ENCODE measurements around the gene SCGB3A1.

- TF ChIP-seq CTCF (IDR thresholded peaks at IDR 0.05): no peak
- no peak for TF ChIP-seq POLR2A (IDR thresholded peaks at IDR 0.05)
Measured at GRCh38 chr5:180586870-180587269, 4.4 kb downstream of the SCGB3A1 start.
